Kidney epithelial cell (primary cell): ENCODE results near the gene ERGIC1. TPM values are rescaled to one million over a fixed set of nuclear protein-coding genes. Genes with fewer than 3 reads are reported as not detected.
A peak's percentile ranks its signal among the peaks of the same experiment; 100 is the strongest.

Source experiments
- DNase-seq: peaks from one replicate; pipeline ENCODE4 v3.0.0-alpha.2; 2010; ENCODE audit warnings: low read depth
- H3K27me3 ChIP-seq: 2 replicates; pipeline ENCODE4 v1.6.0; 2011; ENCODE audit warnings: low read length; ENCODE audit not compliant: control insufficient read depth, insufficient read depth
- H3K36me3 ChIP-seq: 2 replicates; pipeline ENCODE4 v1.5.1; 2011; ENCODE audit warnings: low read length; ENCODE audit not compliant: control insufficient read depth, insufficient read depth
- H3K4me3 ChIP-seq: 2 replicates; pipeline ENCODE4 v1.5.1; 2011; ENCODE audit warnings: low read depth, mild to moderate bottlenecking, control low read depth, low read length
- total RNA-seq: library from RNA; depleted of rRNA; stranded (reverse); fragments of >200 nt; gene quantifications from 2 replicates; pipeline ENCODE4 v1.2.3, GENCODE V29; 2015
- TF ChIP-seq, protein P1 (sequence below): IDR thresholded peaks from 2 replicates; pipeline ENCODE4 v1.5.1; 2011; ENCODE audit warnings: mild to moderate bottlenecking, moderate library complexity, low read length, control low read depth, inconsistent platforms; ENCODE audit not compliant: insufficient read depth, poor library complexity, severe bottlenecking

The ERGIC1 gene
- total RNA-seq, 1 donor from 2014 or later, result 183 TPM

DNA sequence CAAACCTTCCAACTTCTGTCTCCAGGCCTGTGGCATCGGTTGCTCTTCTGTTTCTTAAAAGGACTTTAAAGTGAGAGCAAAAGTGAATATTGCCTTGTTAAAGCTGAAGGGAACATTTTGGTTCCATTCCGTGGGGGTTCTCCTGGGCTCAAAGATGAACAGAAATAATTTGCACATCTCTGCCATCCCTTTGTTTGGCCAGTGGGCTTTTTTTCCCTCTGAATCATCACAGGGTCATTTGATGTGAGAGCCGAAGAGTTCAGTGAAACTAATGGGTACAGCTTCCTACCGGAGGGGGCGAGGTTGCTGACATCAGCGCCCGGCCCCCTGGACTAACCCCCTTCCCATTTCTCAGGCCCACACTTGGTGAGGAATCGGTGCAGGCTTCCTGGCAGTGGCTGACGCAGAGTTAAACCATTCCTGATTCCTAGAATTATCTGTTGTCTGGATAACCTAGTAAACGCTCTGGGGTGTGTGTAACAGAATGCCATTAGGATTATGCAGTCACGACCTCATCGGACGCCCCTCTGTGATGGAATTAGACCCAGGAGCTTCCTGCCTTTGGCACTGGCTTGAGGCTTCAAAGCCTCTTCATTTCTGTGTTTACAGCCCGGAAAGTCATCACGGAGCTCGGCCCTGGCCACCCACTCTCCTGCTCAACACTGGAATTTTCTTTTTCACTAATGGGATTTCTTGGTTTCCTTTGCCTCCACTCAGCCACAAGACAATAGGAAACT is 63.6 kb downstream of the ERGIC1 start:
- Histone ChIP-seq H3K36me3 (no peaks in the 10 kb centered on the region), H3K27me3 (no peaks in the 10 kb centered on the region), H3K4me3 (no peak overlapping the region)
- TF ChIP-seq, protein P1, sequence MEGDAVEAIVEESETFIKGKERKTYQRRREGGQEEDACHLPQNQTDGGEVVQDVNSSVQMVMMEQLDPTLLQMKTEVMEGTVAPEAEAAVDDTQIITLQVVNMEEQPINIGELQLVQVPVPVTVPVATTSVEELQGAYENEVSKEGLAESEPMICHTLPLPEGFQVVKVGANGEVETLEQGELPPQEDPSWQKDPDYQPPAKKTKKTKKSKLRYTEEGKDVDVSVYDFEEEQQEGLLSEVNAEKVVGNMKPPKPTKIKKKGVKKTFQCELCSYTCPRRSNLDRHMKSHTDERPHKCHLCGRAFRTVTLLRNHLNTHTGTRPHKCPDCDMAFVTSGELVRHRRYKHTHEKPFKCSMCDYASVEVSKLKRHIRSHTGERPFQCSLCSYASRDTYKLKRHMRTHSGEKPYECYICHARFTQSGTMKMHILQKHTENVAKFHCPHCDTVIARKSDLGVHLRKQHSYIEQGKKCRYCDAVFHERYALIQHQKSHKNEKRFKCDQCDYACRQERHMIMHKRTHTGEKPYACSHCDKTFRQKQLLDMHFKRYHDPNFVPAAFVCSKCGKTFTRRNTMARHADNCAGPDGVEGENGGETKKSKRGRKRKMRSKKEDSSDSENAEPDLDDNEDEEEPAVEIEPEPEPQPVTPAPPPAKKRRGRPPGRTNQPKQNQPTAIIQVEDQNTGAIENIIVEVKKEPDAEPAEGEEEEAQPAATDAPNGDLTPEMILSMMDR, result no peak
- DNase-seq, result peak; percentile 69

DNA sequence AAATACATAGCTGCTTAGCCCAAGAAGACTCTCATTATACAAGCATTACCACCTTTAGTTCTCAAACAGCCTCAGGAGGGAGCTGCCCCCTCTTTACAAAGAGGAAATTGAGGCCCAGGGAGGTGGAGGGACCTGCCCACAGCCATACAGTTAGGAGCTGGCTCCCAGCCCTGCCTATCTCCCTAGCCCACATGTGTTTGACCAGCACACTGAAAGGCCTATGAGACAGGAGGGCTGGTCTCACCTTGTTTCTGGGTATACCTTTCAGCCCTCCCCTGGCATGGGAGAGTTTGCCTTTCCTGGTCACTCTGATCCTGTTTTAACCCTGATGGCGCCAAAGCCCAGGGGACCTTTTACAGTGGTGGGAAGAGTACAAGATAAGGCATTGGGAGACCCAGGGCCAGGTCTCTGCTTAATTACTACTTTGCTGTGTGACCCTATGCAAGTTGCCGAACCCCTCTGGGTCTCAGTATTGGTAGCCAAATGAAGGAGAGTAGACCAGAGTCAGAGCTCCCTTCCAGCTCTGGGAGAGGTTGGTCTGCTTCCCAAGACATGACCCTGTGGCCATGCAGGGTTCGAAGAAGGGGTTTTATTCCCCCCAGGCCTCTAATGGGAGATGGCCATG is 64.3 kb downstream of the ERGIC1 start:
- Histone ChIP-seq H3K4me3 (no peak overlapping the region), H3K27me3 (no peaks in the 10 kb centered on the region), H3K36me3 (no peaks in the 10 kb centered on the region)
- DNase-seq, result no peak
- TF ChIP-seq, protein P1, result peak; percentile 5

- Histone ChIP-seq H3K27me3 (no peaks in the 10 kb centered on the region), H3K4me3 (no peak overlapping the region), H3K36me3 (no peaks in the 10 kb centered on the region)
- no peak for DNase-seq
- TF ChIP-seq, protein P1, result no peak
Observed at GRCh38 chr5:172898843-172899369, 64.9 kb downstream of the ERGIC1 start.

GRCh38 chr5:172899436-172899835 is 65.4 kb downstream of the ERGIC1 start:
- DNase-seq, result no peak
- Histone ChIP-seq H3K4me3 (no peak overlapping the region), H3K27me3 (no peaks in the 10 kb centered on the region), H3K36me3 (no peaks in the 10 kb centered on the region)
- TF ChIP-seq, protein P1, result no peak

GRCh38 chr5:172901012-172901780 is 67.1 kb downstream of the ERGIC1 start:
- TF ChIP-seq, protein P1, result no peak
- peak; percentile 94 for DNase-seq
- Histone ChIP-seq H3K36me3 (no peaks in the 10 kb centered on the region), H3K27me3 (no peaks in the 10 kb centered on the region), H3K4me3 (no peak overlapping the region)
